22Rv1 (cell line): ENCODE data around the gene NFASC.
A peak's percentile ranks its signal among the peaks of the same experiment; 100 is the strongest.

Experiments used
- H3K27ac ChIP-seq: fragments of 450-650 bp; 2 replicates; pipeline ENCODE4 v1.5.1; 2017
- CTCF ChIP-seq: fragments of 450-650 bp; IDR thresholded peaks from 2 replicates; pipeline ENCODE4 v1.5.1; 2017; ENCODE audit warnings: mild to moderate bottlenecking
- ZFX ChIP-seq: fragments of 450-650 bp; IDR thresholded peaks from 2 replicates; pipeline ENCODE4 v1.6.1; 2017; ENCODE audit warnings: antibody characterized with exemption, borderline replicate concordance

Gene NFASC

GRCh38 chr1:204931768-204932572 lies 61.3 kb downstream of the NFASC start:
- TF ChIP-seq ZFX (no peak), CTCF (no peak)
- no peak overlapping the region for H3K27ac ChIP-seq

- H3K27ac ChIP-seq = no peak overlapping the region
- TF ChIP-seq ZFX (no peak), CTCF (no peak)
These were observed 61.9 kb downstream of the NFASC start for GRCh38 chr1:204932573-204932909.

GRCh38 chr1:204935155-204935554 lies 64.5 kb downstream of the NFASC start:
- no peak overlapping the region for H3K27ac ChIP-seq
- TF ChIP-seq ZFX (no peak), CTCF (no peak)

GRCh38 chr1:204936765-204937164 lies 66.1 kb downstream of the NFASC start:
- H3K27ac ChIP-seq = no peak overlapping the region
- TF ChIP-seq CTCF = no peak
- TF ChIP-seq ZFX = no peak

- H3K27ac ChIP-seq = no peak overlapping the region
- no peak for TF ChIP-seq ZFX
- TF ChIP-seq CTCF = no peak
These were observed 67.2 kb downstream of the NFASC start for GRCh38 chr1:204937901-204938300.

GRCh38 chr1:204940591-204940990 lies 69.9 kb downstream of the NFASC start:
- no peak for TF ChIP-seq ZFX
- no peak for TF ChIP-seq CTCF
- no peak overlapping the region for H3K27ac ChIP-seq

GRCh38 chr1:204941421-204942338 lies 71.0 kb downstream of the NFASC start:
- peak; percentile 100 for TF ChIP-seq CTCF
- no peak for TF ChIP-seq ZFX
- H3K27ac ChIP-seq = no peak overlapping the region
